Activated naive CD8-positive, alpha-beta T cell treated with anti-CD3 and anti-CD28 coated beads, Interleukin-2, amount 10 ng/mL, durations not matched to agents 7 days and 5 days (primary cell): ENCODE measurements around the gene CD300C. TPM values are rescaled to one million over a fixed set of nuclear protein-coding genes. Genes with fewer than 3 reads are reported as not detected.
A peak's percentile ranks its signal among the peaks of the same experiment; 100 is the strongest.

ENCODE experiments used
- ATAC-seq: fragments of 150-1000 bp; cut with Tn5 transposase; one replicate; pipeline ENCODE4 v1.10.0; 2021; ENCODE audit warnings: low read depth, moderate library complexity
- POLR2A ChIA-PET: fragments of 350-600 bp; sonication (Branson Sonifier 250); formaldehyde crosslinking; loops from one replicate; lab custom pipeline; 2021; ENCODE audit warnings: antibody characterized with exemption; lab: Charles Lee
- DNase-seq: peaks from one replicate; pipeline ENCODE4 v3.0.0; 2021
- H3K27ac Mint-ChIP-seq: one replicate; pipeline ENCODE4 v1.8.0; 2022; ENCODE audit warnings: mild to moderate bottlenecking, mixed read lengths
- H3K27me3 Mint-ChIP-seq: one replicate; pipeline ENCODE4 v1.8.0; 2022; ENCODE audit warnings: mild to moderate bottlenecking, moderate library complexity, mixed read lengths
- H3K36me3 Mint-ChIP-seq: one replicate; pipeline ENCODE4 v1.8.0; 2021; ENCODE audit warnings: mild to moderate bottlenecking, mixed read lengths
- H3K4me1 Mint-ChIP-seq: one replicate; pipeline ENCODE4 v1.8.0; 2021; ENCODE audit warnings: mixed read lengths
- H3K4me3 Mint-ChIP-seq: one replicate; pipeline ENCODE4 v1.8.0; 2022; ENCODE audit warnings: mild to moderate bottlenecking, moderate library complexity, mixed read lengths
- H3K9me3 Mint-ChIP-seq: one replicate; pipeline ENCODE4 v1.8.0; 2021; ENCODE audit warnings: mixed read lengths
- total RNA-seq, 2 experiments: library from RNA; stranded (reverse); gene quantifications; one replicate each; pipeline ENCODE4 v1.2.3, GENCODE V29; 2021

Gene CD300C
- total RNA-seq, 2 experiments from 2014 or later = 0.45 to 0.61 TPM

DNA sequence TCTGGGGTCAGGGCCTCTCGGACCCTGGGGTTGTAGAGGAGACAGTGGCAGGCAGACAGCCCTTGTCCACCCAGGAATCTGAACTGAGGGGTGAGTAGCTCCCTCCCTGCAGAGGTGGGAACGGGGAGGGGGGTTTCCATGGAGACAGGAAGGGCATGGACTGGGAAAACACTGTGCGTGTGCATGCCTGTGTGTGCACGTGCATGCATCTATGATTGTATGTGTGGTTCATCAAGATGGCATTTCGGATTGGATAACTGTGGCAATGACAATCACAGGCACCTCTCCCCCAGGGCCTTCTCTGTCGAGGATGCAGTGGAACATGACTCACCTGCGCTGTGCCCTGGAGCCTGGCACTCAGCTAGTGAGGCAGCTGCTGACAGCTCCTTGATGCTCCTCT is 6.1 kb upstream of the CD300C start:
- Mint-ChIP-seq H3K4me1 (peaks cover 12% of the 10 kb centered on the region), H3K9me3 (no peaks in the 10 kb centered on the region), H3K27ac (no peak overlapping the region), H3K4me3 (no peak overlapping the region), H3K36me3 (no peaks in the 10 kb centered on the region), H3K27me3 (no peaks in the 10 kb centered on the region)
- POLR2A ChIA-PET = no interaction called here
- ATAC-seq = no peak
- no peak for DNase-seq

DNA sequence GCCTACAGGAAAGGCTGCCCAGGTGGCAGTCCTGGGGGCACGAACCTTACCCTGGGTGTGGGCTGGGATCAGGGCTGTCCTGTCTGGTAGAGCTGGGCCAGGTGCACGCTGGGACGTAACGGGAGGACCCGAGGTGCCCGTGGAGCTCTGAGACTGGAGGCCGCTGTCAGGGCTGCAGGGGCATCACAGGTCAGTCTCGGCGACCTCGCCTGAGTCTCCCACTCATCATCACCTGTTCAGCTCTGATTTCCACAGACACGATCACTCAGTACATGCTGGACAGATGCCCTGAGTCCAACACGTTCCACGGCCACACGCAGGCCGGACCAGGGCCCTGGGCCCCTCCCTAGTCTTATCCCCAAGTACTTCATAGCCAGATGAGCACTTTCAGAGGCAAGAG is 4.7 kb upstream of the CD300C start:
- POLR2A ChIA-PET = no interaction called here
- no peak for DNase-seq
- Mint-ChIP-seq H3K27ac (no peak overlapping the region), H3K4me1 (peaks cover 20% of the 10 kb centered on the region), H3K27me3 (no peaks in the 10 kb centered on the region), H3K4me3 (no peak overlapping the region), H3K36me3 (no peaks in the 10 kb centered on the region), H3K9me3 (no peaks in the 10 kb centered on the region)
- ATAC-seq = no peak

DNA sequence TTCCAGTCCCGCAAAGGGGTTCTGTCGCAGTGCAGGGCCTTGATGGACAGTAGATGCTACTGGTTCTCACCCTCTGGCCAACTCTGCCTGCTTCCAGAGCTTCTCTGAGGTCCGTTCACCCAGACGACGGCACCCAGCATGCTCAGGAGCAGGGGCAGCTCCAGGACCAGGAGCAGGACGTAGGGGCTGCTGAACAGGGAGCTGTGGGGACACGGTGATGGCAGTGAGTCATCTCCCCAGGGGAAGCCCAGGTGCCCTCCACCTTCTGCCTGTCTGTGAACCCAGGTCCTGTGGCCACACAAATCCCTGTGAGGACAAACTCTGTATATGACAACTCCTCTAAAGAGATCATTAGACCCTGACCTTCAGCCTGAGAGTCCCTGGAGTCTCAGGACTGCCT is 3.4 kb upstream of the CD300C start:
- Mint-ChIP-seq H3K27ac (no peak overlapping the region), H3K4me3 (no peak overlapping the region), H3K4me1 (peaks cover 25% of the 10 kb centered on the region), H3K9me3 (no peaks in the 10 kb centered on the region), H3K36me3 (no peaks in the 10 kb centered on the region), H3K27me3 (no peaks in the 10 kb centered on the region)
- ATAC-seq (no peak), DNase-seq (no peak)
- POLR2A ChIA-PET = no interaction called here

DNA sequence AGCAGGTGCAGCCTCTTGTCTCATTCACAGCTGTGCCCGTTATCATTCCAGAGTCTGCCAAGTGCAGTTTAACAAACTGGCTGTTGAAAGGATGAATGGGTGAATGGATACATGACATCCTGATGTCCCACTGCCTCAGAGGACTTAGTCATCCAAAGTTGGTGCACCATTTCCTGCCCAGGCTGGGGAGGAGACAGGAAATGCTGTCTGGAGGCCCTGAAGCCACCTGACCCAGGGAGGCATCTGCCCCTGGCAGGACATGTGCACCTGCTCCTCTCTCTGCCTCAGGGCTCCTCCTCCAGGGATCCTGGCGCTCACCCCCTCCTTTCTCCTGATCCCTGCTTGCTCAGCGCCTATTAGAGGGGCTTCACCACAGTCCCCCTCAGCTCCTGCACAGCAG is 1.8 kb upstream of the CD300C start:
- ATAC-seq = peak; percentile 78
- Mint-ChIP-seq H3K27ac (peak overlapping the region; percentile 85), H3K4me1 (peaks cover 25% of the 10 kb centered on the region), H3K27me3 (no peaks in the 10 kb centered on the region), H3K4me3 (peak overlapping the region; percentile 67), H3K36me3 (no peaks in the 10 kb centered on the region), H3K9me3 (no peaks in the 10 kb centered on the region)
- POLR2A ChIA-PET = no interaction called here
- peak; percentile 50 for DNase-seq

DNA sequence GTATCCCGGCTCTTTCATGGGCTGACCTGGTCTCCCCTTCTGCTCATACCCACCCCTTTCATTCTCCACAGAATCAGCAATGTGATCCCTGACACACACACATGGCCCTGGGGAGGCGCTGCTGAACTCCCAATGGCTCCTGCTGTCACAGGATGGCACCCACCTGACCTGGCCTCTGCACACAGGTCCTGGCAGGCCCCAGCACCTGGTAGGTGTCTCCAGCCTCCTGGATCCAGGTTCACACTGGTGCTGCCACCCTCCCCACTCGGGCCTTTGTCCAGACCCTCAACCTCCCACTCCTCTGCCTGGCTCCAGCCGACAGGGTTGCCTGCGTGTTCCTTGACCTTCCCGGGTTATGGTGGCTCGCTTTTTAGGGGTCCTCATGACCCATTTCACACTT is 1.3 kb upstream of the CD300C start:
- Mint-ChIP-seq H3K4me3 (peak overlapping the region; percentile 67), H3K27me3 (no peaks in the 10 kb centered on the region), H3K4me1 (peaks cover 25% of the 10 kb centered on the region), H3K36me3 (no peaks in the 10 kb centered on the region), H3K9me3 (no peaks in the 10 kb centered on the region), H3K27ac (peak overlapping the region; percentile 85)
- no peak for ATAC-seq
- POLR2A ChIA-PET = no interaction called here
- DNase-seq = no peak

DNA sequence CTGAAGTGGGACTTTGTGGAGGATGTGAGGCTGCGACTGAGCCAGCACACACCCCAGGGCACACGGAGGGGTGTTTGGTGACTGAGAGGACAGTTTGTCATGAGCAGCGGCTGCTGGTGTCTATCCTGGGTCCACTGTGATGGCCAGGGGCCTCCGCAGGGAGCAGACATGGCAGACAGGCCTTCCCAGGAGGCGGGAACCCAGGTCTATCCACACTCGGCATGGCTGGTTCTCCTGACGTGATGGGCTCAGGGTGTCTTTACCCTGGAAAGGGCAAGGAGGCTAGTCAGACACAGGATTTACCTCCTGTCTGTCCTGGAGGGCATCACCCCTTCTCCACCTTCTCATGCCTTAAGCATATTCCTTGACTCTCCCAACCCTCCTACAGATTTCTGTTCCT is 671 bp upstream of the CD300C start:
- H3K9me3 Mint-ChIP-seq = no peaks in the 10 kb centered on the region
- DNase-seq = no peak
- H3K27ac Mint-ChIP-seq = peak overlapping the region; percentile 36
- peaks cover 25% of the 10 kb centered on the region for H3K4me1 Mint-ChIP-seq
- POLR2A ChIA-PET = interaction anchor here (1.2 kb wide), 1 partner anchor 10 kb away, joined by 4 read pairs; no protein-coding TSS in a partner anchor
- H3K27me3 Mint-ChIP-seq = no peaks in the 10 kb centered on the region
- H3K4me3 Mint-ChIP-seq = no peak overlapping the region
- no peak for ATAC-seq
- H3K36me3 Mint-ChIP-seq = no peaks in the 10 kb centered on the region

DNA sequence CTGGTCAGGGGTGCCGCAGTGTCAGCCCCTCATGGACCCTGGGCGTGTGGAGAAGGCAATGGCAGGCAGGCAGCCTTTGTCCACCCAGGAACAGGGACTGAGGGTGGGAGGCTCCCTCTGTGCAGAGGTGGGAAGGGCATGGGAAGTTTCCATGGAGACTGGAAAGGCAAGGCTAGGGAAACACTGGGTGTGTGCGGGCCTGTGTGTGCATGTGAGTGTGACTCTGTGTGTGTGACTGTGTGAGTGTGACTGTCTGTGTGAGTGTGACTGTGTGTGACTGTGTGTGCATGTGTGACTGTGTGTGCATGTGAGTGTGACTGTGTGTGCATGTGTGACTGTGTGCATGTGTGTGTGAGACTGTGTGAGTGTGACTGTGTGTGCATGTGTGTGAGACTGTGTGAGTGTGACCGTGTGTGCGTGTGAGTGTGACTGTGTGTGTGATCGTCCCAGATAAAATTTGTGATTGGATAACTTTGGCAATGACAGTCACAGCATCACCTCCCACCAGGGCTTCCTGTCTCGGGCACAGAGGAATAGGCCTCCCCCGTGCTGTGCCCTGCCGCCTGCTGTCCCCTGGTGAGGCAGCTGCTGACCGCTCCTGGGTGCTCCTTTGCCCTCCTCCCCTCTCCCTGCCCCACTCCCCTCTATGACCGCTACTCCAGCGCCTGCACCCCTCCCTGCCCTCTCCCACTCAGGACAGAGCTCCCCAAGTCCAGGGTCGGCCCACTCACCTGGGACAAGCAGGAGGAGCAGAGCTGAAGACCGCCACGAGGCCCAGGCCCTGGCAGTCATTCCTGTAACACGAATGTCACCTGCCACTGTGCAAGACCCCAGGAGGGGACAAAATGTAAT is 698 bp downstream of the CD300C start:
- POLR2A ChIA-PET = interaction anchor here (1.2 kb wide), 1 partner anchor 11 kb away, joined by 4 read pairs; no protein-coding TSS in a partner anchor
- Mint-ChIP-seq H3K4me1 (peaks cover 25% of the 10 kb centered on the region), H3K27me3 (peaks cover 1% of the 10 kb centered on the region), H3K4me3 (no peak overlapping the region), H3K27ac (peak overlapping the region; percentile 62), H3K9me3 (no peaks in the 10 kb centered on the region), H3K36me3 (no peaks in the 10 kb centered on the region)
- DNase-seq (no peak), ATAC-seq (no peak)

DNA sequence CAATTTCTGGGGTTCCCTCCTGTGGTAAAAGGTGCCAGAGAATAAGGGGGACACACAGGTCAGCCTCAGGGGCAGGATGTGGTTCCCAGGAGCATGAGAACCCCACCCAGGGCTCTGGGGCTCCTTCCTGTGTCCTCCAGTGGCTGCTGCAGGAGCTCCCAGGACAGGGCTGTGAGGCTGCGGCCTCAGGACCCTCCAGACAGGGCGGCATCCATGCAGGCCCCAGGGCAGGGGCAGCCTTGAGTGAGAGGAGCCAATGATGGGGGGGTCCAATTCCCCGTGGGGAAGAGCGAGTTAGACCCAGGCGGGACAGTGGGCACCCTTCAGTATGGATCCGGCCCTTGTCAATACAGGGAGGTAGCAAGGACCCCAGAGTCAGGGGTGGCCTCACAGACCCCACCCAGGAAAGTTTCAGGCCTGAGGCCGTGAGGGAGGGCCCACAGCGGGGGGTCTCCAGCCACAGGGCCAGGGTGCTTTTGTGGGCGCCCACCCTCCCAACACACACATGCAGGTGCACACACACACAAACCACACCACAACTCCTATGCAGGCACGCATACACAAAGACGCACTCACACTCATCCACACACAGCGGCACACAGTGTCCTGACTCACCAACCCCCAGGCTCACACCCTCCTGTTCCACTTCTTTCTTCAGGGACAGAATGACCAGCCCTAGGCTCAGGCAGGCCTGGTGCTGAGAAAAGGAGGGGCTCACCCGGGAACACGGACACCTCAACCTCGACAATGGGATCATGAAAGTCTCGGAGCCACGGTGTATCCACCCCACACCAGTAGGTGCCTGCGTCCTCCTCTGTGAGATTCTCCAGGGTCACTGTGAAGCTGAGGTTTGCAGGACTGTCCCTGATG is 1.8 kb downstream of the CD300C start:
- Mint-ChIP-seq H3K27ac (no peak overlapping the region), H3K4me3 (no peak overlapping the region), H3K27me3 (peaks cover 5% of the 10 kb centered on the region), H3K4me1 (peaks cover 25% of the 10 kb centered on the region), H3K9me3 (no peaks in the 10 kb centered on the region), H3K36me3 (no peaks in the 10 kb centered on the region)
- POLR2A ChIA-PET = no interaction called here
- no peak for DNase-seq
- ATAC-seq = no peak

DNA sequence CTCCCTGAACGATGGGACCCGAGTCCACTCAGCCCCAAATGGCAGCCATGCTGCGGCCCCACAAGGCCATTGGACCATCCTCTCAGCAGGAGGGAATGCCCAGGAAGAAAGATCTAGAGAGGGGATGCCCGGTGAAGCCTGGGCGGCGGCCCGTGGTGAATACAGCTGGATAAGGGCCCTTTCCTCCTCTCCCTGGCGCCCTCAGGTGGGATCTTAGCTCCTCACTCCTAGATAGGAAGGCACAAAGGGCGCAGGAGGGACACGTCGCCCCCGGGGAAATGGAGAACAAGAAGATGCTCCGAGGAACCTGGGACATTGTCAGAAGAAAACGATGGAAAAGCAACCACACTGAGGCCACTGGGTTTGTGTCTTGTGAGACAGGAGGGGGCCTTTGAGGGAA is 2.5 kb downstream of the CD300C start:
- ATAC-seq (no peak), DNase-seq (no peak)
- Mint-ChIP-seq H3K4me1 (peaks cover 24% of the 10 kb centered on the region), H3K4me3 (no peak overlapping the region), H3K9me3 (no peaks in the 10 kb centered on the region), H3K27me3 (peaks cover 5% of the 10 kb centered on the region), H3K36me3 (no peaks in the 10 kb centered on the region), H3K27ac (peak overlapping the region; percentile 56)
- POLR2A ChIA-PET = no interaction called here

DNA sequence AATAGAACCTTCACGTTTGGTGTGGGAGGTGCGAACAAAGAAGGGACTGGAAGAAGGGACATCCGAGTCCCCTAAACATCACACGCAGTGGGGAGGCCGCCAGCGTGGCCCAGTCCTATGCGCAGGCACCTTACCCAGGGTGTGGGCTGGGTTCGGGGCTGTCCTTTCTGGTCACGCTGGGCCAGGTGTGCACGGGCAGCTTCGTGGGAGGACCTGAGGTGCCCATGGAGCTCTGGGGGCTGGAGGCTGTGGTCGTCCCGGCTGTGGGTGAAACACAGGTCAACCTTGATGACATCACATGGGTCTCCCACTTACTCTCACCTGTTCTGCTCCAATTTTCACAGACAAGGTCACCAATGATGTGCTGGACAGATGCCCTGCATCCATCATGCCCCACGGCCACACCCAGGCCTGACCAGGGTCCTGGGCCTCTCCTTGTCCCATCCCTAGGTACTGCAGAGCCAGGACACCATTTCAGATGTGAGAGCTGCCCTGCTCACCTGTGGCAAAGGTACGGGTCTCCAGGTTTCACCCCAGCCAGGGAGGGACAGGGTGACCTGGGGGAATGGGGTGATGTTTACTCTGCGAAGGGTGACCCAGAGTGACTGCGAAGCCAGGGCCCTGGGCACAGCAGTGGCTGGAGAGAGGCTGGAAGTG is 3.1 kb downstream of the CD300C start:
- H3K4me1 Mint-ChIP-seq = peaks cover 18% of the 10 kb centered on the region
- no peak overlapping the region for H3K27ac Mint-ChIP-seq
- H3K36me3 Mint-ChIP-seq = no peaks in the 10 kb centered on the region
- POLR2A ChIA-PET = no interaction called here
- ATAC-seq = no peak
- H3K9me3 Mint-ChIP-seq = no peaks in the 10 kb centered on the region
- DNase-seq = no peak
- H3K27me3 Mint-ChIP-seq = peaks cover 9% of the 10 kb centered on the region
- no peak overlapping the region for H3K4me3 Mint-ChIP-seq

DNA sequence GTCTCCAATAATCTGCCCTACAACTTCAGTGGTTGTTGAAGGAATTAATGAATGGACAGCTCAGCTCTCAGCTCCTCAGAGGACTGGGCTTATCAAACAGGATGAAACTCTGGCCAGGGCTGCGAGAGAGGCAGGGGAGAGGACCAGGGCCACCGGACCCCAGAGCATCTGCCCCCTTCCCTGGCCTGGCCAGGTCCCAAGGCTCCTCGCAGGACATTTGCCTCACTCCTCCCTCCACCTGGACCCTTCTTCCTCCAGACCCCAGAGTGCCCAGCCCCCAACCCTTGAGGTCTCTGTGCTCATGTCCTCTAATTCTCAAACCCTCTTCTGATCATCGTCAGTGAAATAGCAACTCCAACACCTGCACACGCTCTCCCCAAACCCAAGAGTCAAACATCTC is 3.7 kb downstream of the CD300C start:
- ATAC-seq = no peak
- Mint-ChIP-seq H3K27ac (no peak overlapping the region), H3K27me3 (peaks cover 16% of the 10 kb centered on the region), H3K36me3 (no peaks in the 10 kb centered on the region), H3K4me1 (peaks cover 13% of the 10 kb centered on the region), H3K4me3 (no peak overlapping the region), H3K9me3 (no peaks in the 10 kb centered on the region)
- DNase-seq = no peak
- POLR2A ChIA-PET = no interaction called here

DNA sequence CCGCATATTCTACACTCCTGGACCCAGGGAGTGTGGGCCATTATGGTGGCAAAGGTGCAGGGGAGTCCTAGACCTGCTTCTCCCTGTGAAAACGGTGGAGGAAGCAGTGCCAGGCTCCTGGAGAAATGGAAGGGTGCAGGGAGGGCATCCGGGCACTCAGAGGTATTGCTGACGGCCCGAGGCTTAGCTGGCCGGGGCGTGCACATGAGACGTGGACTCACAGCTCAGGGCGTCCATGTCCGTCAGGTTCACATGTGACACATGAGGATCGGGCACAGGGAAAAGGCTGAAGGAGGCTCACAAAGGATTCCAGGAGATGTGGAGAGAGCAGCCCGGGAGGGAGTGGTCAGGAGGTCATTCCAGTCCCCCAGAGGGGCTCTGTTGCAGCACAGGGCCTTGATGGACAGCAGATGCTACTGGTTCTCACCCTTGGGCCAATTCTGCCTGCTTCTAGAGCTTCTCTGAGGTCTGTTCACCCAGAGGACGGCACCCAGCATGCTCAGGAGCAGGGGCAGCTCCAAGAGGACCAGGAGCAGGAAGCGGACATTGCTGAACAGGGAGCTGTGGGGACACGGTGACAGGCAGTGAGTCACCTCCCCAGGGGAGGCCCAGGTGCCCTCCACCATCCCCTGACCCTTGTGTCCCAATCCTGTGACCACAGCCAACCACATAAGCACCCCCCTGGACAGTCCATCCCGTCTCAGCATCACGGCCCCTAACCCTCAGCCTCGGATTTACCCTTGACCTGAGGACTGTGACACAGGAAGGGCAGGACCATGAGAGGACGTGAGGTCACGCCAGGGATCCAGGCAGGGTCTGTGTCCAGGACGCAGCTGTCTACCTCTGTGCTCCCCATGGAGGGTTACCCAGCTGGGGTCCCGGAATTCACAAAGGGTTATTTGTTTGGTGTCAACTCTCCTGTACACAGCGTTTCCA is 4.5 kb downstream of the CD300C start:
- Mint-ChIP-seq H3K4me3 (no peak overlapping the region), H3K9me3 (no peaks in the 10 kb centered on the region), H3K27me3 (peaks cover 23% of the 10 kb centered on the region), H3K27ac (no peak overlapping the region), H3K36me3 (no peaks in the 10 kb centered on the region), H3K4me1 (peaks cover 13% of the 10 kb centered on the region)
- DNase-seq = no peak
- ATAC-seq = no peak
- POLR2A ChIA-PET = no interaction called here
